SW480 (cell line): ENCODE results near the gene CPED1.
"Not testable (repeated sequence)": the region's sequence is repeated elsewhere in the genome, so short reads cannot be mapped to it uniquely, and the experiment has no call there.

Experiments
- DNase-seq: peaks from one replicate; pipeline ENCODE4 v3.0.0-alpha.2; 2016; ENCODE audit warnings: low spot score

CPED1 gene

GRCh38 chr7:120981888-120982615 lies 6.5 kb upstream of the CPED1 start:
- DNase-seq: no peak

- DNase-seq: not testable (repeated sequence)
Measured at GRCh38 chr7:120983592-120983991, 4.9 kb upstream of the CPED1 start.

- DNase-seq: no peak
Measured at GRCh38 chr7:120984406-120984805, 4.1 kb upstream of the CPED1 start.

GRCh38 chr7:120985130-120985758 lies 3.3 kb upstream of the CPED1 start:
- DNase-seq: no peak

GRCh38 chr7:120985839-120986238 lies 2.7 kb upstream of the CPED1 start:
- no peak for DNase-seq

- no peak for DNase-seq
Measured at GRCh38 chr7:120986650-120987049, 1.9 kb upstream of the CPED1 start.

GRCh38 chr7:120987280-120987679 lies 1.2 kb upstream of the CPED1 start:
- DNase-seq: no peak

- DNase-seq: peak; percentile 89
Measured at GRCh38 chr7:120987683-120988590, 574 bp upstream of the CPED1 start.

GRCh38 chr7:120989257-120990220 lies 1.0 kb downstream of the CPED1 start:
- DNase-seq: no peak

GRCh38 chr7:120990468-120991118 lies 2.1 kb downstream of the CPED1 start:
- no peak for DNase-seq

GRCh38 chr7:120991161-120991560 lies 2.6 kb downstream of the CPED1 start:
- DNase-seq: no peak

- no peak for DNase-seq
Measured at GRCh38 chr7:120991581-120991980, 3.1 kb downstream of the CPED1 start.

- no peak for DNase-seq
Measured at GRCh38 chr7:120992272-120992964, 3.9 kb downstream of the CPED1 start.

- no peak for DNase-seq
Measured at GRCh38 chr7:120992965-120993494, 4.5 kb downstream of the CPED1 start.

- DNase-seq: no peak
Measured at GRCh38 chr7:120993553-120994191, 5.2 kb downstream of the CPED1 start.

GRCh38 chr7:120994512-120995410 lies 6.2 kb downstream of the CPED1 start:
- no peak for DNase-seq

- no peak for DNase-seq
Measured at GRCh38 chr7:120995654-120996053, 7.1 kb downstream of the CPED1 start.

GRCh38 chr7:120996333-120996987 lies 7.9 kb downstream of the CPED1 start:
- no peak for DNase-seq
